ENCODE results near the gene WAPL.
A peak's percentile ranks its signal among the peaks of the same experiment; 100 is the strongest.
"Not testable (repeated sequence)": the region's sequence is repeated elsewhere in the genome, so short reads cannot be mapped to it uniquely, and the experiment has no call there.

WAPL gene

GRCh38 chr10:86521678-86522509, at the start of gene WAPL:
WAPL (minus strand) TSS chr10:86521792; CDS start chr10:86518069, 3,723 bp downstream.
- DNase-seq (ENCODE audit: low read depth), result peak; percentile 89

GRCh38 chr10:86569335-86569734, 47.7 kb upstream of the WAPL start:
- DNase-seq (ENCODE audit: low read depth), result no peak

- DNase-seq (ENCODE audit: low read depth), result not testable (repeated sequence)
Observed at GRCh38 chr10:86566518-86566917, 44.9 kb upstream of the WAPL start.

GRCh38 chr10:86563338-86563737, 41.7 kb upstream of the WAPL start:
- DNase-seq (ENCODE audit: low read depth), result not testable (repeated sequence)

- DNase-seq (ENCODE audit: low read depth), result not testable (repeated sequence)
Observed at GRCh38 chr10:86558695-86559094, 37.1 kb upstream of the WAPL start.

GRCh38 chr10:86556933-86557649, 35.5 kb upstream of the WAPL start:
- no peak for DNase-seq (ENCODE audit: low read depth)

- DNase-seq (ENCODE audit: low read depth), result no peak
Observed at GRCh38 chr10:86556532-86556931, 34.9 kb upstream of the WAPL start.

- DNase-seq (ENCODE audit: low read depth), result no peak
Observed at GRCh38 chr10:86553639-86554038, 32.0 kb upstream of the WAPL start.

- DNase-seq (ENCODE audit: low read depth), result no peak
Observed at GRCh38 chr10:86553213-86553612, 31.6 kb upstream of the WAPL start.

- DNase-seq (ENCODE audit: low read depth), result no peak
Observed at GRCh38 chr10:86547296-86547695, 25.7 kb upstream of the WAPL start.

- DNase-seq (ENCODE audit: low read depth), result no peak
Observed at GRCh38 chr10:86545101-86545500, 23.5 kb upstream of the WAPL start.

- DNase-seq (ENCODE audit: low read depth), result no peak
Observed at GRCh38 chr10:86540016-86540415, 18.4 kb upstream of the WAPL start.

- no peak for DNase-seq (ENCODE audit: low read depth)
Observed at GRCh38 chr10:86538547-86538946, 17.0 kb upstream of the WAPL start.

GRCh38 chr10:86538040-86538439, 16.4 kb upstream of the WAPL start:
- DNase-seq (ENCODE audit: low read depth), result not testable (repeated sequence)

- peak; percentile 12 for DNase-seq (ENCODE audit: low read depth)
Observed at GRCh38 chr10:86536294-86536861, 14.8 kb upstream of the WAPL start.

- DNase-seq (ENCODE audit: low read depth), result no peak
Observed at GRCh38 chr10:86535132-86535882, 13.7 kb upstream of the WAPL start.

- DNase-seq (ENCODE audit: low read depth), result no peak
Observed at GRCh38 chr10:86533328-86533727, 11.7 kb upstream of the WAPL start.

- not testable (repeated sequence) for DNase-seq (ENCODE audit: low read depth)
Observed at GRCh38 chr10:86528736-86529135, 7.1 kb upstream of the WAPL start.

- no peak for DNase-seq (ENCODE audit: low read depth)
Observed at GRCh38 chr10:86526606-86527005, 5.0 kb upstream of the WAPL start.

- DNase-seq (ENCODE audit: low read depth), result not testable (repeated sequence)
Observed at GRCh38 chr10:86525713-86526112, 4.1 kb upstream of the WAPL start.

GRCh38 chr10:86524225-86524962, 2.8 kb upstream of the WAPL start:
- no peak for DNase-seq (ENCODE audit: low read depth)

All from stimulated activated CD8-positive, alpha-beta memory T cell treated with anti-CD3 and anti-CD28 coated beads, Interleukin-12 subunit alpha, Interleukin-12 subunit beta, amount 100 ng/mL, for 1 hour (primary cell).